Type B pancreatic cell (in vitro differentiated cells): ENCODE measurements around the gene FRAT2. TPM values are rescaled to one million over a fixed set of nuclear protein-coding genes. Genes with fewer than 3 reads are reported as not detected.
A peak's percentile ranks its signal among the peaks of the same experiment; 100 is the strongest.

Experiments
- DNase-seq: peaks from one replicate; pipeline ENCODE4 v3.0.0; 2021; ENCODE audit warnings: mixed read lengths; ENCODE audit not compliant: unreplicated experiment; ENCODE audit errors: extremely low spot score
- H3K27ac Mint-ChIP-seq: 2 replicates; pipeline ENCODE4 v1.8.0; 2021; ENCODE audit warnings: mild to moderate bottlenecking, mixed read lengths
- H3K27me3 Mint-ChIP-seq: 2 replicates; pipeline ENCODE4 v1.8.0; 2021; ENCODE audit warnings: mixed read lengths
- H3K36me3 Mint-ChIP-seq: 2 replicates; pipeline ENCODE4 v1.8.0; 2021; ENCODE audit warnings: mixed read lengths
- H3K4me1 Mint-ChIP-seq: one replicate; pipeline ENCODE4 v1.8.0; 2021; ENCODE audit warnings: mixed read lengths; ENCODE audit not compliant: unreplicated experiment
- H3K4me3 Mint-ChIP-seq: 2 replicates; pipeline ENCODE4 v1.8.0; 2021; ENCODE audit warnings: mild to moderate bottlenecking, mixed read lengths
- H3K9me3 Mint-ChIP-seq: 2 replicates; pipeline ENCODE4 v1.8.0; 2021; ENCODE audit warnings: mixed read lengths
- total RNA-seq: library from RNA; stranded (reverse); gene quantifications from 2 replicates; pipeline ENCODE4 v1.2.1, GENCODE V29; 2021; ENCODE audit warnings: low replicate concordance
- TF ChIP-seq, protein P1 (sequence below): fragments of 200-600 bp; sonication (generic); conservative IDR thresholded peaks from 2 replicates; pipeline ENCODE4 v1.5.0; 2021; ENCODE audit warnings: antibody characterized with exemption, mild to moderate bottlenecking

Gene FRAT2
- total RNA-seq, 1 donor from 2014 or later: 23.1 TPM

GRCh38 chr10:97341416-97341815, 6.9 kb upstream of the FRAT2 start:
- Mint-ChIP-seq H3K27me3 (peaks cover 34% of the 10 kb centered on the region), H3K4me3 (no peak overlapping the region), H3K9me3 (no peaks in the 10 kb centered on the region), H3K4me1 (peaks cover 19% of the 10 kb centered on the region), H3K27ac (no peak overlapping the region), H3K36me3 (no peaks in the 10 kb centered on the region)
- TF ChIP-seq, protein P1, sequence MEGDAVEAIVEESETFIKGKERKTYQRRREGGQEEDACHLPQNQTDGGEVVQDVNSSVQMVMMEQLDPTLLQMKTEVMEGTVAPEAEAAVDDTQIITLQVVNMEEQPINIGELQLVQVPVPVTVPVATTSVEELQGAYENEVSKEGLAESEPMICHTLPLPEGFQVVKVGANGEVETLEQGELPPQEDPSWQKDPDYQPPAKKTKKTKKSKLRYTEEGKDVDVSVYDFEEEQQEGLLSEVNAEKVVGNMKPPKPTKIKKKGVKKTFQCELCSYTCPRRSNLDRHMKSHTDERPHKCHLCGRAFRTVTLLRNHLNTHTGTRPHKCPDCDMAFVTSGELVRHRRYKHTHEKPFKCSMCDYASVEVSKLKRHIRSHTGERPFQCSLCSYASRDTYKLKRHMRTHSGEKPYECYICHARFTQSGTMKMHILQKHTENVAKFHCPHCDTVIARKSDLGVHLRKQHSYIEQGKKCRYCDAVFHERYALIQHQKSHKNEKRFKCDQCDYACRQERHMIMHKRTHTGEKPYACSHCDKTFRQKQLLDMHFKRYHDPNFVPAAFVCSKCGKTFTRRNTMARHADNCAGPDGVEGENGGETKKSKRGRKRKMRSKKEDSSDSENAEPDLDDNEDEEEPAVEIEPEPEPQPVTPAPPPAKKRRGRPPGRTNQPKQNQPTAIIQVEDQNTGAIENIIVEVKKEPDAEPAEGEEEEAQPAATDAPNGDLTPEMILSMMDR: no peak
- DNase-seq: no peak

GRCh38 chr10:97338041-97338440, 3.5 kb upstream of the FRAT2 start:
- peaks cover 41% of the 10 kb centered on the region for H3K27me3 Mint-ChIP-seq
- peaks cover 3% of the 10 kb centered on the region for H3K36me3 Mint-ChIP-seq
- H3K9me3 Mint-ChIP-seq: no peaks in the 10 kb centered on the region
- H3K27ac Mint-ChIP-seq: peak overlapping the region; percentile 98
- H3K4me1 Mint-ChIP-seq: peaks cover 29% of the 10 kb centered on the region
- TF ChIP-seq, protein P1: no peak
- peak overlapping the region; percentile 85 for H3K4me3 Mint-ChIP-seq
- DNase-seq: no peak

DNA sequence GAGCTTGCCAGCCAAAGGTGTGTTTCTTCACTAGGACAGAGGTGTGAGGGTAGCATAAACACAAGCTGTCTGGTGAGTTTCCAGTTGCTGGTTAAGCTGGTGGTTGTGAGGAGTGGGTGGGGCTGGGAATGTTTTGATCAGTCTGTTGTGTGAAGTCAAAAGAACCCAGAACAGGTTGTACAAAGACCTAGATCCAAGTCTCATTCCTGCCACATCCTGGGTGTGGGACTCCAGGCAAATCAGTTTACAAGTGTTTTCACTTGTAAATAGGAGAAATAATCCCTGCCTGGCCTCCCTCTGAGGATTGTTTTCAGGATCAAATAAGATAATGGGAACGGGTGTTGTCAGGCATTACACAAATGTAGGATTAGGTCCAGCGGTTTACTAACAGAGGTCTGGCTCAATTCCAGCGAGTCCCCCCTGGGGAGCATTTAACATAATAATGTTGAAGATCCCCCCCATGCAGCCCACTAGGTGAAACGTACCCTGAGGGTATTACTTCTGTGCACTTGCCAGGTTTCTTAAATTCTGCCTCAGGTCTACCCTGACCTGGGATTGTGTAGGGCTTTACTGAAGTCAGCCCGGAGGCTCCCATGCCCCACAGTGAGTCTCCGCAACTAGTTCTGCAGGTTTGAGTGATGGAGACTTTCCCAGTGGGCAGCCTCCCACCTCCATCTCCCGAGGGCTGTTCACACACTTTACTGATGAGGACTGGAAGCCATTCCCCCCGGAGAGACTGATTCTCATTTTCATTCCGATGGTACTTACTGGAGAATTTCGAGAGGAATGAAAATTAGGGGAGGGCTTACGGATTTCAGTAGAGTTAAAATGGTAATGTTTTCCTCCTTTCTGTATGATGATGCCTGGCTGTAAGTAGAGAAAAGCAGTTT, 2.7 kb upstream of the FRAT2 start:
- H3K36me3 Mint-ChIP-seq: peaks cover 6% of the 10 kb centered on the region
- H3K27ac Mint-ChIP-seq: peak overlapping the region; percentile 98
- TF ChIP-seq, protein P1: no peak
- H3K27me3 Mint-ChIP-seq: peaks cover 41% of the 10 kb centered on the region
- H3K9me3 Mint-ChIP-seq: no peaks in the 10 kb centered on the region
- no peak for DNase-seq
- peak overlapping the region; percentile 85 for H3K4me3 Mint-ChIP-seq
- H3K4me1 Mint-ChIP-seq: peaks cover 33% of the 10 kb centered on the region

DNA sequence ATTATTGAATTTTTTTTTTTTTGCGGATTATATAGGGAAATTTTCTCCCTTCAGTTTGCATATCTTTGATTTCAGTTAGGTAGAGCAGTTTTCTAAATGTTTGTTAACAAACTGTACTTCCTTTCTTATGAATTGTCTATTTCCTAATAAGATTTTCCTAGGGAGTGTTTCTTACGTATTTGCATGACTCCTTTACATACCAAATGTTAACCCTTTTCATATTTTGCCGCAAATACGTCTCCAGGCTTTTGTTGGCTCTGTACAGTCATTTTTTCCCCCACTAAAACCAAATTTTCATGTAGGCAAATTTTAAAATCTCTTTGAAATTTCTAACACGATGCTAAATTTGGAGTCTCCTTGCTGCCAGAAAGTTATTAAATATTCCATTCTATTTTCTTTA, 1.9 kb upstream of the FRAT2 start:
- Mint-ChIP-seq H3K4me3 (peak overlapping the region; percentile 85), H3K9me3 (no peaks in the 10 kb centered on the region), H3K4me1 (peaks cover 37% of the 10 kb centered on the region), H3K27me3 (peaks cover 41% of the 10 kb centered on the region), H3K36me3 (peaks cover 7% of the 10 kb centered on the region), H3K27ac (peak overlapping the region; percentile 98)
- TF ChIP-seq, protein P1: no peak
- DNase-seq: no peak

- peak overlapping the region; percentile 85 for H3K4me3 Mint-ChIP-seq
- H3K4me1 Mint-ChIP-seq: peaks cover 37% of the 10 kb centered on the region
- H3K27me3 Mint-ChIP-seq: peaks cover 41% of the 10 kb centered on the region
- no peaks in the 10 kb centered on the region for H3K9me3 Mint-ChIP-seq
- peaks cover 11% of the 10 kb centered on the region for H3K36me3 Mint-ChIP-seq
- TF ChIP-seq, protein P1: no peak
- DNase-seq: no peak
- peak overlapping the region; percentile 98 for H3K27ac Mint-ChIP-seq
Measured at GRCh38 chr10:97336006-97336405, 1.5 kb upstream of the FRAT2 start.
